Fibroblast of skin of left biceps (primary cell): ENCODE measurements around the gene EIF3J.
"Not testable (repeated sequence)": the region's sequence is repeated elsewhere in the genome, so short reads cannot be mapped to it uniquely, and the experiment has no call there.

Source experiments
- DNase-seq, 2 experiments: peaks; one replicate each; pipeline ENCODE4 v3.0.0-alpha.2; 2013; ENCODE audit warnings: low read depth in 2 of 2

Gene EIF3J

GRCh38 chr15:44541282-44541958, 4.5 kb downstream of the EIF3J start:
- DNase-seq = peak; percentile 68 to 76

- DNase-seq = no peak
These were observed 5.6 kb downstream of the EIF3J start for GRCh38 chr15:44542596-44542995.

GRCh38 chr15:44544745-44545144, 7.8 kb downstream of the EIF3J start:
- not testable (repeated sequence) for DNase-seq

- no peak for DNase-seq
These were observed 9.2 kb downstream of the EIF3J start for GRCh38 chr15:44545913-44546802.

GRCh38 chr15:44549152-44549551, 12.2 kb downstream of the EIF3J start:
- DNase-seq = not testable (repeated sequence)

GRCh38 chr15:44550256-44550655, 13.3 kb downstream of the EIF3J start:
- peak in 1 of 2 experiments; percentile 10 for DNase-seq

- DNase-seq = no peak
These were observed 13.8 kb downstream of the EIF3J start for GRCh38 chr15:44550734-44551133.

GRCh38 chr15:44554934-44555723, 18.2 kb downstream of the EIF3J start:
- DNase-seq = no peak

GRCh38 chr15:44560926-44561325, 24.0 kb downstream of the EIF3J start:
- DNase-seq = not testable (repeated sequence)

GRCh38 chr15:44565387-44566154, 28.6 kb downstream of the EIF3J start:
- no peak for DNase-seq

GRCh38 chr15:44566155-44566540, 29.2 kb downstream of the EIF3J start:
- DNase-seq = no peak

- no peak for DNase-seq
These were observed 31.4 kb downstream of the EIF3J start for GRCh38 chr15:44568338-44568737.

- no peak for DNase-seq
These were observed 32.4 kb downstream of the EIF3J start for GRCh38 chr15:44569316-44569715.

- no peak for DNase-seq
These were observed 33.4 kb downstream of the EIF3J start for GRCh38 chr15:44570361-44570760.

GRCh38 chr15:44573386-44573785, 36.4 kb downstream of the EIF3J start:
- DNase-seq = no peak

- no peak for DNase-seq
These were observed 37.8 kb downstream of the EIF3J start for GRCh38 chr15:44574734-44575133.

GRCh38 chr15:44580105-44580504, 43.2 kb downstream of the EIF3J start:
- DNase-seq = no peak

- no peak for DNase-seq
These were observed 47.3 kb downstream of the EIF3J start for GRCh38 chr15:44584162-44584749.

- DNase-seq = no peak
These were observed 48.7 kb downstream of the EIF3J start for GRCh38 chr15:44585633-44586032.

GRCh38 chr15:44588541-44588940, 51.6 kb downstream of the EIF3J start:
- no peak for DNase-seq

- DNase-seq = no peak
These were observed 54.4 kb downstream of the EIF3J start for GRCh38 chr15:44591326-44591725.
